HG03457 (cell line): ENCODE results near the gene PTCD3.

Source experiments
- ATAC-seq: cut with Tn5 transposase; IDR thresholded peaks from one replicate; pipeline ENCODE4 v1.9.1; 2021; ENCODE audit warnings: moderate number of reproducible peaks; ENCODE audit not compliant: unreplicated experiment

The PTCD3 gene

DNA sequence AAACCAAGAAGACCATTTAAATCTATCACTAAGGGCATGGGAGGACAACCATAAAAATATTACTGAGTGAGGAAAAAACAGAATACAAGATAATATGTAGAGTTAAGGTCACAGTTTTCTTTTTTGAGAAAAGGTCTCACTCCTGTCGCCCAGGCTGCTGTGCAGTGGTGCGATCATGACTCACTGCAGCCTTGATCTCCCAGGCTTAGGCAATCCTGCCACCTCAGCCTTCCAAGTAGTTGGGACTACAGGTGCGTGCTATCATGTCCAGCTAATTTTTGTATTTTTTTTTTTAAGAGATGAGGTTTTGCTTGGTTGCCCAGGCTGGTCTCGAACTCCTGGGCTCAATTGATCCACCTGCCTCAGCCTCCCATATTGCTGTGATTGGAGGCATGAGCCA, 24.3 kb upstream of the PTCD3 start:
- no peak for ATAC-seq

DNA sequence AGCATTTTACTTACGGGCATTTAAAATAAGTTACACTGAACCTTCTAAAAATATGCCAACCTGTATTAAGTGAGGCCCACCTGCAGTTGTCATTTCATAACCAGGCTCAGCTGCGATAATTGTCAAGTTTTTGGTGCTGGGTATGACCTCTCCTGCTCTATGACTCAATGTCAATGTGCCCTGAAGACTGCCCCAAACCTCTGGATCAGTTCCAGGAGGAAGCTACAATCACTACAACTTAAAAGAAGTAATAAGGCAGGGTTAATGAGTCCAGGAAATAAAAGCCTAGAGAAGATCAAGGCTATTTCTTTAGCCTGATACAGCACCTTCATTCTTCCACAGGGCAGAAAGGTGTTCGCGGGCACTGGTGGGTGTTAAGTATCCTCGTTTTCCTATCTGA, 23.3 kb upstream of the PTCD3 start:
- ATAC-seq, result no peak

GRCh38 chr2:86087936-86088850, 17.8 kb upstream of the PTCD3 start:
- no peak for ATAC-seq

GRCh38 chr2:86094229-86094628, 11.8 kb upstream of the PTCD3 start:
- ATAC-seq, result no peak

GRCh38 chr2:86097114-86097896, 8.7 kb upstream of the PTCD3 start:
- ATAC-seq, result no peak

DNA sequence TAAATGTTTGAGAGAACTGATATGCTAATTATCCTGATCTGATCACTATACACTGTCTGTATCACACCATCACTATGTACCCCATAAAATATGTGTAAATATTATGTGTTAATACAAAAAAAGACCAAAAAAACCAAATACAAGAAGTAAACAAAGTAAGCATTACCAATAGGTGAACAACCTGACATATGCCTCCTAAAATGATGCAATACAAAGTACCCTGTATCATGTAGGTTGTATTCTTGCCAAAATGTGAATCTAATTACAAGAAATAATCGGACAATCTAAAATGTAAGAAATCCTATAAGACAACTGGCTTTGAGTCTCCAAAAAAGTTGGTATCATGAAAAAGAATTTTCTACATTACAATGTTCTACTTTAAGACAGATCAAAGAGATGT, 8.1 kb upstream of the PTCD3 start:
- ATAC-seq, result no peak

DNA sequence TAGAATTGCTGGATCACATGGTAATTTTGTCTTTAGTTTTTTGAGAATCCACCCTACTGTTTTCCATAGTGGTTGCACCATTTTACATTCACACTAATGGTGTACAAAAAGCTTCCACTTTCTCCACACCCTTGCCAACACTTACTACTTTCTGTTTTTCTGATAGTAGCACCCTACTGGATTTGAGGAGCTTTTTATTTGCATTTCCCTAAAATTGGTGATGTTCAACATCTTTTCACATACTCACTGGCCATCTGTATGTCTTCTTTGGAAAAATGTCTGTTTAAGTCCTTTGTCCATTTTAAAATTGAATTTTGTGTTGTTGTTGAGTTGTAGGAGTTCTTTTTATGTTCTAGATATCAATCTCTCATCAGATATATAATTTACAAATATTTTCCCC, 3.9 kb upstream of the PTCD3 start:
- ATAC-seq, result no peak

- ATAC-seq, result peak; percentile 53
Observed at GRCh38 chr2:86105252-86105968, 625 bp upstream of the PTCD3 start, which contains the start of gene POLR1A. POLR1A (minus strand) TSS chr2:86105886; CDS start chr2:86105776, 110 bp downstream.

DNA sequence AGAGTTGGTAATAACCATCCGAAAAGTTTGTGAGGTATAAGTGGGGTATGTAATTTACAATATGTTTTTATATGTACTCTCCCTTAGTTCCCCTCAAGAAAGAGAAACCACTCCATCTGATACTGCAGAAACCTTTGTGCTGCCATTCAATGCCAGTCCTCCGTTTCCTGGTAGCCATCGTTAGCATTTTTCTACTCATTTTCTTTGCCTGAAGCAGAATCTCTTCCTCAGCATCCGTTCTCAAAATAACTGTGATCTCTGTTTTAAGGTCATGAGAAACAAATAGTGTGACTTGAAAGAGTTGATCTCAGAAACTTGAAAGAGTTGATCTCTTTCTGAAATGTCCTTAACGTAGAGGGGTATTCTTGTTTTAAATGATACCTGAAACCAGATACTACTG, 996 bp downstream of the PTCD3 start:
- no peak for ATAC-seq

- no peak for ATAC-seq
Observed at GRCh38 chr2:86118130-86118529, 12.1 kb downstream of the PTCD3 start.

- no peak for ATAC-seq
Observed at GRCh38 chr2:86123328-86123925, 17.4 kb downstream of the PTCD3 start.

- no peak for ATAC-seq
Observed at GRCh38 chr2:86124683-86125082, 18.6 kb downstream of the PTCD3 start.

DNA sequence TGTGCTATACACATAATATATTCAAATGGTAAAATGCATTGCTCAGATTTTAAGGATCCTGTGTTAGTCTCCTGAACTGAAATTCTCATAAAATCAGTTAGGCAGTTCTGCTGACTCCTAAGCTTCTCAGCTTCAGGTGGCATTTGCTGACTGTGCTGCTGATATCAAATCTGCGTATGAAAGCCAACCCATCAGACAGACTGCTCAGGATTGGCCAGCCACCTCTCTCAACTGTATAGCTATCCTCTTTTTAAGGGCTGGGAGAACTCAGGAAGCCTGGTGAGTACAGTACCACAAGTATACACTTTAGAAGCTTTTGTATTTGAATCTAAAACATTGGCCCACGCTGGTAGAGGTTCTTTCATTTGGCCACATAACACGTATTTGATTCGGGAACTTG, 28.7 kb downstream of the PTCD3 start:
- ATAC-seq, result no peak

GRCh38 chr2:86135653-86136052, 29.6 kb downstream of the PTCD3 start:
- no peak for ATAC-seq

GRCh38 chr2:86136141-86136540, 30.1 kb downstream of the PTCD3 start:
- ATAC-seq, result no peak

- no peak for ATAC-seq
Observed at GRCh38 chr2:86138736-86139625, 32.9 kb downstream of the PTCD3 start.

DNA sequence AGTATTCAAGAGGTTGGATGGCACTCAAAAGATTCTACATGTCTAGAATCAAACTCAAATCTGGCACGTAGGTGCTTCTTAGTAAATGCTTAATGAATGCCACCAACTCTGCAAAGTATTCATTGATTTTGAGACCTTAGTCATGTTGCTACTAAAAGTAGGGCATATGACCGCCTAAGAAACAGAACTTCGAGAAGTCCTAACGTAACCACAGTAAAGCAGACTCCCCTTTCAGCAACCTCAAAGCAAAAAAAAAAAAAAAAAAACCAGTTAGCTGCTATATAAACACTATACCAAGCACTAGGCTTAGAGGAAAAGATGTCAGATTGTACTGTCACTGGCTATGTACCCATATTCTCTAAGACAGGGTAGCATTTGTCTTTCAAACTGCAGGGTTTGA, 33.9 kb downstream of the PTCD3 start:
- no peak for ATAC-seq

DNA sequence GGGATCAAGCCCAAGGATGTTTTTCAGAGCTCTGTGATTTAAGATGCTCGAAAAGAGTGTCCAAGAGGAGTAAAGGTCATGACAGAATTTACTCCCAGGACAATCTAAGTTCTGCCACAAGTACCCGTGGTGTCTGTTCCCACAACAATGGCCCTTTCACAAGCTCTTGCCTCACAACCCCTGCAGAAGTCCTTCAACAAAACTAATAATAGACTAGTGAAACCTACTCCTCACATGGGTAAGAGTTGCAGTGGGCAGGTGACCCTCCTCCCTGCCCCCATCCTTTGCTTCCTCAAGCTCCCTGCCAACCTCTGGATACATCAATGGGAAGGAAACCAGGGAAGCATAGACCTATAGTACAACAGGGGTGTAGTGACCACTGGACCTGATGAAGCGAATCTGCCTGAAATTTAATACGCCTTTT, 34.9 kb downstream of the PTCD3 start:
- no peak for ATAC-seq

- no peak for ATAC-seq
Observed at GRCh38 chr2:86142436-86143257, 36.6 kb downstream of the PTCD3 start.
